MCF 10A (cell line): Measurements from ENCODE around the gene LSG1. TPM values are rescaled to one million over a fixed set of nuclear protein-coding genes. Genes with fewer than 3 reads are reported as not detected.

Experiments
- BruUV-seq: library from RNA; stranded (reverse); fragments of 400-500 nt; replicated peaks from 2 replicates; lab custom pipeline; 2021; lab: Mats Ljungman, UMichigan
- CTCF ChIA-PET: fragments of 300-600 bp; sonication (Branson Sonifier 250); formaldehyde crosslinking; extraction: SDS; loops from one replicate; lab custom pipeline; 2021; ENCODE audit warnings: antibody characterized with exemption, inconsistent platforms; lab: Yijun Ruan, JAX
- POLR2A ChIA-PET: fragments of 300-600, 350-650 bp; sonication (Branson Sonifier 250); formaldehyde crosslinking; extraction: SDS; loops from one replicate; lab custom pipeline; 2020; ENCODE audit warnings: antibody characterized with exemption, inconsistent platforms; lab: Yijun Ruan, JAX
- DNase-seq: peaks from one replicate; pipeline ENCODE4 v3.0.0-alpha.2; 2018; ENCODE audit not compliant: unreplicated experiment
- H3K27ac Mint-ChIP-seq: one replicate; pipeline ENCODE4 v1.8.0; 2022; ENCODE audit warnings: mild to moderate bottlenecking, low read depth, mixed read lengths; ENCODE audit not compliant: unreplicated experiment
- H3K27me3 Mint-ChIP-seq: one replicate; pipeline ENCODE4 v1.8.0; 2022; ENCODE audit warnings: mixed read lengths; ENCODE audit not compliant: insufficient read depth, unreplicated experiment
- H3K36me3 Mint-ChIP-seq: one replicate; pipeline ENCODE4 v1.8.0; 2022; ENCODE audit warnings: mild to moderate bottlenecking, moderate library complexity, mixed read lengths; ENCODE audit not compliant: insufficient read depth, unreplicated experiment
- H3K4me1 Mint-ChIP-seq: one replicate; pipeline ENCODE4 v1.8.0; 2022; ENCODE audit warnings: mixed read lengths; ENCODE audit not compliant: insufficient read depth, unreplicated experiment
- H3K4me3 Mint-ChIP-seq: one replicate; pipeline ENCODE4 v1.8.0; 2022; ENCODE audit warnings: mild to moderate bottlenecking, moderate library complexity, mixed read lengths; ENCODE audit not compliant: unreplicated experiment
- H3K9me3 Mint-ChIP-seq: one replicate; pipeline ENCODE4 v1.8.0; 2022; ENCODE audit warnings: mixed read lengths; ENCODE audit not compliant: unreplicated experiment
- CTCF ChIP-seq: fragments of 200-600 bp; IDR thresholded peaks from one replicate; pipeline ENCODE4 v1.8.0; 2022; ENCODE audit warnings: antibody characterized with exemption, mild to moderate bottlenecking; ENCODE audit not compliant: unreplicated experiment
- intact Hi-C: fragments of 100-400 bp; cut with micrococcal nuclease; formaldehyde crosslinking; loops from 2 replicates; pipeline ENCODE4 v1.14.1; 2022
- total RNA-seq: library from RNA; stranded (reverse); gene quantifications from 2 replicates; pipeline ENCODE4 v1.2.3, GENCODE V29; 2022

Gene LSG1
- total RNA-seq, 1 experiment from 2014 or later, result 35.1 TPM

DNA sequence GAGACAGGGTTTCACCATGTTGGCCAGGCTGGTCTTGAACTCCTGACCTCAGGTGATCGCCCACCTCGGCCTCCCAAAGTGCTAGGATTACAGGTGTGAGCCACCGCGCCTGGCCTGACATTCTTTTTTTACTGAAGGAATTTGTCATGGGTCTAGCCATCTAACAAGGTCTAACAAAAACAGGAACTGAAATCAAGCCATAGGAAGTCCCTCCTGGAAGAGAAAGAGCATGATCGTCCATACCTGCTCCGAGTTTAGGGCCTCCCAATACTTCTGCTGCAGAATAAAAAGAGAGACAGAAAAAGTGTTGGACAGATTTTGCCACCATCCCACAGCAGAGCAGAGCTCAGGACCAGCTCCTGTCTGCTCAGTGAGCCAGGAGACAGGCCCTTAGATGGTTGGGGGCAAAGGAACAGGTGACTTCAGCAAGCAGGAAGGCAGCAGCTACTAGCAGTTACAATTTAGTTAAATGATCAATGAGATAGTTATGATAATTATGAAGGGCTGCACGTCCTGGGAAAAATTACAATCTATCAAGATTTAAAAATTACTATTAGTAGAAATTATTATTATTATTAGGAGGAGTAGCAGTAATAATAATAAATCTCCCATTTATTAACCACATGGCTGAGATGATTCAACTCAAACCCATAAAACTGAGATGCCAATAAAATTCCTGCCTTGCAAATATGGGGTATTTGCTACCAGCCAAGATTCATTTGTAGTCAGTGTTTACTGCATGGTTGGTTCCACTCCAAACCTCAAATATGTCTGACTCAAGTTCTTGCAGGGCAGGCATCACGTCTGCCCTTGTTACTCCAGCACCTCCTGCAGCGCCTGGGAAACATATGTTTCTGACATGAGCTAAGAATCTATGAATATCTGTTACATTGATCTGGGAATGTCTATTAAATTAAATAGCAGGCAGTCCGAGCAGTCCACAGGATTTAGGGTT lies 78.9 kb downstream of the LSG1 start:
- H3K36me3 Mint-ChIP-seq, result peaks cover 7% of the 10 kb centered on the region
- peak overlapping the region; percentile 12 for H3K4me3 Mint-ChIP-seq
- no peaks in the 10 kb centered on the region for H3K9me3 Mint-ChIP-seq
- POLR2A ChIA-PET, result interaction anchor here (0.6 to 4.7 kb wide), 16 partner anchors 9 to 149 kb away, joined by 3 to 46 read pairs (median 8); partner anchors contain the start of gene ATP13A3
- CTCF ChIA-PET, result interaction anchor here (0.5 to 6.6 kb wide), 22 partner anchors 8 to 1006 kb away, joined by 3 to 160 read pairs (median 4); no protein-coding TSS in a partner anchor
- no peak overlapping the region for H3K27ac Mint-ChIP-seq
- H3K4me1 Mint-ChIP-seq, result peaks cover 7% of the 10 kb centered on the region
- intact Hi-C loops, result loop anchor here (1.0 to 5.0 kb wide), 4 partner anchors 71 to 260 kb away; no protein-coding TSS in a partner anchor
- TF ChIP-seq CTCF, result no peak
- BruUV-seq, result no TSS peak
- peak; percentile 97 for DNase-seq
- no peaks in the 10 kb centered on the region for H3K27me3 Mint-ChIP-seq

Other genes with a start within 250 kb of the LSG1 start
- gene ATP13A3, start 185.2 kb downstream of the LSG1 start, total RNA-seq, result 119 and 125 TPM in 2 replicates
- gene TMEM44, start 38.8 kb downstream of the LSG1 start, total RNA-seq, result 8.3 and 13.2 TPM in 2 replicates
- 1.0 and 1.3 TPM in 2 replicates for gene FAM43A, start 13.7 kb upstream of the LSG1 start, total RNA-seq